A673 (cell line): ENCODE data around the gene SATB2. TPM values are rescaled to one million over a fixed set of nuclear protein-coding genes. Genes with fewer than 3 reads are reported as not detected.

Source experiments
- BruUV-seq: library from RNA; stranded (reverse); fragments of 400-500 nt; replicated peaks from 2 replicates; lab custom pipeline; 2021; lab: Mats Ljungman, UMichigan
- CTCF ChIA-PET: fragments of 300-600 bp; sonication (Branson Sonifier 250); formaldehyde crosslinking; loops from one replicate; lab custom pipeline; 2022; ENCODE audit warnings: antibody characterized with exemption; lab: Charles Lee
- POLR2A ChIA-PET: fragments of 300-600 bp; sonication (Branson Sonifier 250); formaldehyde crosslinking; loops from one replicate; lab custom pipeline; 2022; ENCODE audit warnings: antibody characterized with exemption; ENCODE audit not compliant: low non-redundant PET; lab: Charles Lee
- DNase-seq: peaks from one replicate; pipeline ENCODE4 v3.0.0-alpha.2; 2015; ENCODE audit warnings: low spot score
- H3K27ac ChIP-seq: fragments of 200-600 bp; sonication (generic); 2 replicates; pipeline ENCODE4 v1.5.1; 2016; ENCODE audit warnings: mixed run types, low read depth, mild to moderate bottlenecking, mixed read lengths, antibody characterized with exemption, low read length; ENCODE audit not compliant: poor library complexity, severe bottlenecking
- H3K27me3 ChIP-seq: fragments of 200-600 bp; sonication (generic); replicated peaks from 2 replicates; pipeline ENCODE4 v1.6.1; 2017; ENCODE audit warnings: mixed run types, low read depth, mild to moderate bottlenecking, mixed read lengths, antibody characterized with exemption, low read length; ENCODE audit not compliant: insufficient read depth, poor library complexity
- H3K36me3 ChIP-seq: fragments of 200-600 bp; sonication (generic); 2 replicates; pipeline ENCODE4 v1.6.1; 2016; ENCODE audit warnings: mixed run types, mild to moderate bottlenecking, mixed read lengths, antibody characterized with exemption, low read length; ENCODE audit not compliant: insufficient read depth, poor library complexity, severe bottlenecking
- H3K4me1 ChIP-seq: fragments of 200-600 bp; sonication (generic); 2 replicates; pipeline ENCODE4 v1.6.1; 2017; ENCODE audit warnings: mixed run types, mild to moderate bottlenecking, mixed read lengths, antibody characterized with exemption, low read length; ENCODE audit not compliant: insufficient read depth, poor library complexity, severe bottlenecking
- H3K4me3 ChIP-seq: fragments of 200-600 bp; sonication (generic); 2 replicates; pipeline ENCODE4 v1.5.1; 2016; ENCODE audit warnings: low read depth, mixed run types, mild to moderate bottlenecking, mixed read lengths, low read length; ENCODE audit not compliant: poor library complexity, severe bottlenecking
- H3K9me3 ChIP-seq: fragments of 200-600 bp; sonication (generic); 2 replicates; pipeline ENCODE4 v1.6.1; 2016; ENCODE audit warnings: mixed run types, low read depth, mild to moderate bottlenecking, mixed read lengths, antibody characterized with exemption, low read length; ENCODE audit not compliant: poor library complexity, severe bottlenecking
- EZH2 ChIP-seq: fragments of 200-600 bp; sonication (generic); IDR thresholded peaks from 2 replicates; pipeline ENCODE4 v1.6.1; 2017; ENCODE audit warnings: borderline replicate concordance, low read depth, mild to moderate bottlenecking, mixed read lengths, antibody characterized with exemption, low read length; ENCODE audit not compliant: poor library complexity, severe bottlenecking
- intact Hi-C: fragments of 100-400 bp; cut with micrococcal nuclease; formaldehyde crosslinking; loops from one replicate; pipeline ENCODE4 v1.10.0; 2022; ENCODE audit not compliant: unreplicated experiment
- total RNA-seq: library from RNA; stranded (reverse); gene quantifications from 2 replicates; pipeline ENCODE4 v1.2.3, GENCODE V29; 2021
- TF ChIP-seq, protein P1 (sequence below): fragments of 300-800, 200-600 bp; sonication (generic); conservative IDR thresholded peaks from 2 replicates; pipeline ENCODE4 v1.5.1; 2017; ENCODE audit warnings: low read depth, mild to moderate bottlenecking, antibody characterized with exemption, low read length, moderate library complexity, mixed read lengths

Gene SATB2
- total RNA-seq, 1 experiment from 2014 or later: 23.2 TPM

GRCh38 chr2:199329031-199329430 lies 128.7 kb downstream of the SATB2 start:
- Histone ChIP-seq H3K4me3 (no peak overlapping the region), H3K27ac (no peak overlapping the region), H3K9me3 (no peaks in the 10 kb centered on the region), H3K4me1 (no peaks in the 10 kb centered on the region), H3K36me3 (no peaks in the 10 kb centered on the region), H3K27me3 (no peaks in the 10 kb centered on the region)
- ChIA-PET POLR2A (no interaction called here), CTCF (no interaction called here)
- intact Hi-C loops: no loop called here
- DNase-seq: no peak
- TF ChIP-seq, protein P1, sequence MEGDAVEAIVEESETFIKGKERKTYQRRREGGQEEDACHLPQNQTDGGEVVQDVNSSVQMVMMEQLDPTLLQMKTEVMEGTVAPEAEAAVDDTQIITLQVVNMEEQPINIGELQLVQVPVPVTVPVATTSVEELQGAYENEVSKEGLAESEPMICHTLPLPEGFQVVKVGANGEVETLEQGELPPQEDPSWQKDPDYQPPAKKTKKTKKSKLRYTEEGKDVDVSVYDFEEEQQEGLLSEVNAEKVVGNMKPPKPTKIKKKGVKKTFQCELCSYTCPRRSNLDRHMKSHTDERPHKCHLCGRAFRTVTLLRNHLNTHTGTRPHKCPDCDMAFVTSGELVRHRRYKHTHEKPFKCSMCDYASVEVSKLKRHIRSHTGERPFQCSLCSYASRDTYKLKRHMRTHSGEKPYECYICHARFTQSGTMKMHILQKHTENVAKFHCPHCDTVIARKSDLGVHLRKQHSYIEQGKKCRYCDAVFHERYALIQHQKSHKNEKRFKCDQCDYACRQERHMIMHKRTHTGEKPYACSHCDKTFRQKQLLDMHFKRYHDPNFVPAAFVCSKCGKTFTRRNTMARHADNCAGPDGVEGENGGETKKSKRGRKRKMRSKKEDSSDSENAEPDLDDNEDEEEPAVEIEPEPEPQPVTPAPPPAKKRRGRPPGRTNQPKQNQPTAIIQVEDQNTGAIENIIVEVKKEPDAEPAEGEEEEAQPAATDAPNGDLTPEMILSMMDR: no peak
- no peak for TF ChIP-seq EZH2
- no TSS peak for BruUV-seq

DNA sequence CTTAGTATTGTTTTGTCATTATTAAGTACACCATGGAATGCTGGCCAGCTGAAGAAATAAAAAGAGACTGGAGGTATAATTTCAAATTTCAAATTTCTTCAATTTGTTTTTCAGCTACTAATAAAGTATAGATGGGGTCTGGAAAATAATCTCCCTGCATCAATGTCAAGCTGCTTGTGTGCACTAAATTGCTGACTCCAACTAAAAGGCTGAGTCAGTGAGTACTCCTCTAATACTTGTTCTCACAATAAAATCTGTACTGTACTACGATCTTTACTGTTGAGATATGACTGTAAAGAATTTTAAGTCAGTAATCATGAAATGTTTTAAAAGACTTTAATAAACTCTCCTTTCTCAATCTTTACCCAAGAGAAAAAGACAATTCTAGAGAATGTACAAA lies 131.9 kb downstream of the SATB2 start:
- no peak for TF ChIP-seq EZH2
- TF ChIP-seq, protein P1: no peak
- no TSS peak for BruUV-seq
- Histone ChIP-seq H3K4me3 (no peak overlapping the region), H3K36me3 (no peaks in the 10 kb centered on the region), H3K4me1 (no peaks in the 10 kb centered on the region), H3K9me3 (no peaks in the 10 kb centered on the region), H3K27me3 (no peaks in the 10 kb centered on the region), H3K27ac (no peak overlapping the region)
- intact Hi-C loops: no loop called here
- POLR2A ChIA-PET: no interaction called here
- CTCF ChIA-PET: no interaction called here
- no peak for DNase-seq

GRCh38 chr2:199322151-199322550 lies 135.6 kb downstream of the SATB2 start:
- BruUV-seq: no TSS peak
- POLR2A ChIA-PET: no interaction called here
- H3K4me1 ChIP-seq: no peaks in the 10 kb centered on the region
- H3K9me3 ChIP-seq: no peaks in the 10 kb centered on the region
- H3K27me3 ChIP-seq: no peaks in the 10 kb centered on the region
- H3K27ac ChIP-seq: no peak overlapping the region
- TF ChIP-seq EZH2: no peak
- TF ChIP-seq, protein P1: no peak
- intact Hi-C loops: no loop called here
- CTCF ChIA-PET: no interaction called here
- H3K36me3 ChIP-seq: no peaks in the 10 kb centered on the region
- no peak overlapping the region for H3K4me3 ChIP-seq
- DNase-seq: no peak
